ENCODE measurements around the gene UBASH3B.

The UBASH3B gene

DNA sequence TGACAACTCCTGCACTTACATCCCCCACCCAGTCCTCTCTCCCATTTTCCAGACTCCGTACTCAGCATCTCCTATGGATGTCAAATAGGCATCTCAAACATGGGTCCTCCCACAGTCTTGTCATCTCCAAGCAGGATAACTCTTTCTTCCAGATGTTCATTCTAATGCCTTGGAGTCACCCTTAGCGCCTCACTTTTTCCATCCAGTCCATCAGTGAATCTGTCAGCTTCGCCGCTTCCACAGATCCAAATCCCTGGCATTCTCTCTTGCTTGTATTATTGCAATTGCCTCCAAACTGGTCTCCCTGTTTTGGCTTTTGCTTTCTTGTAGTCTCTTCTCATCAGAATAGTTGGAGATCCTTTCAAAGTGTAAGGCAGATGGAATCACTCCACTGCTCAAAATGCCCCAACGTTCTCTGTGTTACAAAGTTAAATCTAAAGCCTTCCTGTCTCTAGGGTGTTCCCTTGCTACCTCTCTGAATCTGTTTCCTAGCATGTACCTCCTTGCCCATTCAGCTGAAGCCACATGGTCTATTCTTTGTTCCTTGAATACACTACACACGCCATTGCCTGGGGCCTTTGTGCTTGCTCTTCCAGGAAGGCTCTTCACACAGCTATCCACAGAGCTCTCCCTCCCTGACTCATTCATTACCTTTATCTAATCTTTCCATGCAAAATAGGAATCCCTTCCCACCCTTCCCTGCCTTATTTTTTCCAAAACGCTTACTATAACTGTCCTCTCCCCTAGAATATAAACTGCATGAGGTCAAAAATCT is 64.8 kb downstream of the UBASH3B start:
- TF ChIP-seq GABPA (IDR thresholded peaks at IDR 0.05; ENCODE audit: low read depth): no peak
- TF ChIP-seq, protein P1, sequence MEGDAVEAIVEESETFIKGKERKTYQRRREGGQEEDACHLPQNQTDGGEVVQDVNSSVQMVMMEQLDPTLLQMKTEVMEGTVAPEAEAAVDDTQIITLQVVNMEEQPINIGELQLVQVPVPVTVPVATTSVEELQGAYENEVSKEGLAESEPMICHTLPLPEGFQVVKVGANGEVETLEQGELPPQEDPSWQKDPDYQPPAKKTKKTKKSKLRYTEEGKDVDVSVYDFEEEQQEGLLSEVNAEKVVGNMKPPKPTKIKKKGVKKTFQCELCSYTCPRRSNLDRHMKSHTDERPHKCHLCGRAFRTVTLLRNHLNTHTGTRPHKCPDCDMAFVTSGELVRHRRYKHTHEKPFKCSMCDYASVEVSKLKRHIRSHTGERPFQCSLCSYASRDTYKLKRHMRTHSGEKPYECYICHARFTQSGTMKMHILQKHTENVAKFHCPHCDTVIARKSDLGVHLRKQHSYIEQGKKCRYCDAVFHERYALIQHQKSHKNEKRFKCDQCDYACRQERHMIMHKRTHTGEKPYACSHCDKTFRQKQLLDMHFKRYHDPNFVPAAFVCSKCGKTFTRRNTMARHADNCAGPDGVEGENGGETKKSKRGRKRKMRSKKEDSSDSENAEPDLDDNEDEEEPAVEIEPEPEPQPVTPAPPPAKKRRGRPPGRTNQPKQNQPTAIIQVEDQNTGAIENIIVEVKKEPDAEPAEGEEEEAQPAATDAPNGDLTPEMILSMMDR (IDR thresholded peaks at IDR 0.05; ENCODE audit: insufficient read depth, low read length): no peak
- no peak for TF ChIP-seq SPI1 (IDR thresholded peaks at IDR 0.05; ENCODE audit: borderline replicate concordance, low read depth)
- TF ChIP-seq POLR2AphosphoS5 (IDR thresholded peaks at IDR 0.05; ENCODE audit: low read depth): no peak
- TF ChIP-seq, protein P2, sequence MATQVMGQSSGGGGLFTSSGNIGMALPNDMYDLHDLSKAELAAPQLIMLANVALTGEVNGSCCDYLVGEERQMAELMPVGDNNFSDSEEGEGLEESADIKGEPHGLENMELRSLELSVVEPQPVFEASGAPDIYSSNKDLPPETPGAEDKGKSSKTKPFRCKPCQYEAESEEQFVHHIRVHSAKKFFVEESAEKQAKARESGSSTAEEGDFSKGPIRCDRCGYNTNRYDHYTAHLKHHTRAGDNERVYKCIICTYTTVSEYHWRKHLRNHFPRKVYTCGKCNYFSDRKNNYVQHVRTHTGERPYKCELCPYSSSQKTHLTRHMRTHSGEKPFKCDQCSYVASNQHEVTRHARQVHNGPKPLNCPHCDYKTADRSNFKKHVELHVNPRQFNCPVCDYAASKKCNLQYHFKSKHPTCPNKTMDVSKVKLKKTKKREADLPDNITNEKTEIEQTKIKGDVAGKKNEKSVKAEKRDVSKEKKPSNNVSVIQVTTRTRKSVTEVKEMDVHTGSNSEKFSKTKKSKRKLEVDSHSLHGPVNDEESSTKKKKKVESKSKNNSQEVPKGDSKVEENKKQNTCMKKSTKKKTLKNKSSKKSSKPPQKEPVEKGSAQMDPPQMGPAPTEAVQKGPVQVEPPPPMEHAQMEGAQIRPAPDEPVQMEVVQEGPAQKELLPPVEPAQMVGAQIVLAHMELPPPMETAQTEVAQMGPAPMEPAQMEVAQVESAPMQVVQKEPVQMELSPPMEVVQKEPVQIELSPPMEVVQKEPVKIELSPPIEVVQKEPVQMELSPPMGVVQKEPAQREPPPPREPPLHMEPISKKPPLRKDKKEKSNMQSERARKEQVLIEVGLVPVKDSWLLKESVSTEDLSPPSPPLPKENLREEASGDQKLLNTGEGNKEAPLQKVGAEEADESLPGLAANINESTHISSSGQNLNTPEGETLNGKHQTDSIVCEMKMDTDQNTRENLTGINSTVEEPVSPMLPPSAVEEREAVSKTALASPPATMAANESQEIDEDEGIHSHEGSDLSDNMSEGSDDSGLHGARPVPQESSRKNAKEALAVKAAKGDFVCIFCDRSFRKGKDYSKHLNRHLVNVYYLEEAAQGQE (IDR thresholded peaks at IDR 0.05; ENCODE audit: insufficient replicate concordance, low read depth): no peak
- Histone ChIP-seq H3K27me3 (ENCODE audit: insufficient read depth, poor library complexity, severe bottlenecking) (no peaks in the 10 kb centered on the region), H3K27ac (replicated peaks) (no peak overlapping the region), H3K4me3 (replicated peaks; ENCODE audit: insufficient read depth, low read length) (no peak overlapping the region)
- DNase-seq (ENCODE audit: low read depth in 1 of 2, low spot score in 1 of 2): no peak

- Histone ChIP-seq H3K27me3 (ENCODE audit: insufficient read depth, poor library complexity, severe bottlenecking) (no peaks in the 10 kb centered on the region), H3K27ac (replicated peaks) (no peak overlapping the region), H3K4me3 (replicated peaks; ENCODE audit: insufficient read depth, low read length) (no peak overlapping the region)
- DNase-seq (ENCODE audit: low read depth in 1 of 2, low spot score in 1 of 2): no peak
- TF ChIP-seq POLR2AphosphoS5 (IDR thresholded peaks at IDR 0.05; ENCODE audit: low read depth) (no peak), SPI1 (IDR thresholded peaks at IDR 0.05; ENCODE audit: borderline replicate concordance, low read depth) (no peak), GABPA (IDR thresholded peaks at IDR 0.05; ENCODE audit: low read depth) (no peak)
- TF ChIP-seq, protein P1 (IDR thresholded peaks at IDR 0.05; ENCODE audit: insufficient read depth, low read length): no peak
- TF ChIP-seq, protein P2 (IDR thresholded peaks at IDR 0.05; ENCODE audit: insufficient replicate concordance, low read depth): no peak
Observed at GRCh38 chr11:122721201-122721963, 65.9 kb downstream of the UBASH3B start.

GRCh38 chr11:122721964-122722266 is 66.4 kb downstream of the UBASH3B start:
- TF ChIP-seq, protein P1 (IDR thresholded peaks at IDR 0.05; ENCODE audit: insufficient read depth, low read length): no peak
- TF ChIP-seq POLR2AphosphoS5 (IDR thresholded peaks at IDR 0.05; ENCODE audit: low read depth) (no peak), SPI1 (IDR thresholded peaks at IDR 0.05; ENCODE audit: borderline replicate concordance, low read depth) (no peak), GABPA (IDR thresholded peaks at IDR 0.05; ENCODE audit: low read depth) (no peak)
- TF ChIP-seq, protein P2 (IDR thresholded peaks at IDR 0.05; ENCODE audit: insufficient replicate concordance, low read depth): no peak
- no peak for DNase-seq (ENCODE audit: low read depth in 1 of 2, low spot score in 1 of 2)
- Histone ChIP-seq H3K4me3 (replicated peaks; ENCODE audit: insufficient read depth, low read length) (no peak overlapping the region), H3K27me3 (ENCODE audit: insufficient read depth, poor library complexity, severe bottlenecking) (no peaks in the 10 kb centered on the region), H3K27ac (replicated peaks) (no peak overlapping the region)

All from HL-60 (cell line).